Stimulated activated CD8-positive, alpha-beta memory T cell treated with anti-CD3 and anti-CD28 coated beads, Interleukin-12 subunit alpha, Interleukin-12 subunit beta, amount 100 ng/mL, for 4 hours (primary cell): ENCODE results near the gene SPTBN1.
"Not testable (repeated sequence)": the region's sequence is repeated elsewhere in the genome, so short reads cannot be mapped to it uniquely, and the experiment has no call there.

Experiments
- DNase-seq: peaks from one replicate; pipeline ENCODE4 v3.0.0-alpha.2; 2020; ENCODE audit warnings: low read depth

Gene SPTBN1

GRCh38 chr2:54502731-54503130 is 46.6 kb downstream of the SPTBN1 start:
- no peak for DNase-seq

- DNase-seq, result no peak
Observed at GRCh38 chr2:54503192-54503591, 47.1 kb downstream of the SPTBN1 start.

- DNase-seq, result no peak
Observed at GRCh38 chr2:54503828-54504227, 47.7 kb downstream of the SPTBN1 start.

- no peak for DNase-seq
Observed at GRCh38 chr2:54504866-54505265, 48.7 kb downstream of the SPTBN1 start.

- no peak for DNase-seq
Observed at GRCh38 chr2:54508541-54508940, 52.4 kb downstream of the SPTBN1 start.

- not testable (repeated sequence) for DNase-seq
Observed at GRCh38 chr2:54509043-54509442, 52.9 kb downstream of the SPTBN1 start.

GRCh38 chr2:54510916-54511315 is 54.8 kb downstream of the SPTBN1 start:
- no peak for DNase-seq

GRCh38 chr2:54512183-54512582 is 56.1 kb downstream of the SPTBN1 start:
- no peak for DNase-seq

GRCh38 chr2:54512663-54513362 is 56.7 kb downstream of the SPTBN1 start:
- no peak for DNase-seq

GRCh38 chr2:54513363-54513715 is 57.2 kb downstream of the SPTBN1 start:
- DNase-seq, result no peak

- DNase-seq, result no peak
Observed at GRCh38 chr2:54514822-54515569, 58.9 kb downstream of the SPTBN1 start.

GRCh38 chr2:54516842-54517241 is 60.7 kb downstream of the SPTBN1 start:
- no peak for DNase-seq

- not testable (repeated sequence) for DNase-seq
Observed at GRCh38 chr2:54518016-54518415, 61.9 kb downstream of the SPTBN1 start.

GRCh38 chr2:54518430-54518829 is 62.3 kb downstream of the SPTBN1 start:
- no peak for DNase-seq

- DNase-seq, result no peak
Observed at GRCh38 chr2:54519841-54520459, 63.8 kb downstream of the SPTBN1 start.

GRCh38 chr2:54520687-54521086 is 64.6 kb downstream of the SPTBN1 start:
- no peak for DNase-seq

GRCh38 chr2:54522624-54523281 is 66.6 kb downstream of the SPTBN1 start:
- peak; percentile 13 for DNase-seq

GRCh38 chr2:54523324-54523959 is 67.3 kb downstream of the SPTBN1 start:
- no peak for DNase-seq

- no peak for DNase-seq
Observed at GRCh38 chr2:54524226-54524991, 68.3 kb downstream of the SPTBN1 start.

GRCh38 chr2:54525321-54525720 is 69.2 kb downstream of the SPTBN1 start:
- DNase-seq, result no peak

GRCh38 chr2:54526226-54526879 is 70.2 kb downstream of the SPTBN1 start:
- no peak for DNase-seq
